Loucy (cell line): Measurements from ENCODE around the gene MAP7.

Experiments
- H2AFZ ChIP-seq: fragments of 200-600 bp; sonication (generic); 2 replicates; pipeline ENCODE4 v1.6.0; 2016; ENCODE audit warnings: antibody characterized with exemption, mild to moderate bottlenecking, low read length, moderate library complexity
- H3F3A ChIP-seq: fragments of 200-600 bp; 2 replicates; pipeline ENCODE4 v1.6.0; 2016; ENCODE audit warnings: antibody characterized with exemption, low read depth, mild to moderate bottlenecking
- H3K27me3 ChIP-seq: fragments of 200-600 bp; sonication (generic); 2 replicates; pipeline ENCODE4 v1.6.1; 2014; ENCODE audit warnings: low read length, mild to moderate bottlenecking; ENCODE audit not compliant: insufficient read depth, poor library complexity, severe bottlenecking
- H3K36me3 ChIP-seq: fragments of 200-600 bp; sonication (generic); 2 replicates; pipeline ENCODE4 v1.6.1; 2016; ENCODE audit warnings: low read length; ENCODE audit not compliant: insufficient read depth
- H3K4me1 ChIP-seq: fragments of 200-600 bp; sonication (generic); 2 replicates; pipeline ENCODE4 v1.5.1; 2014; ENCODE audit warnings: low read length, mild to moderate bottlenecking; ENCODE audit not compliant: insufficient read depth, poor library complexity, severe bottlenecking
- H3K4me2 ChIP-seq: fragments of 200-600 bp; sonication (generic); 2 replicates; pipeline ENCODE4 v1.6.0; 2014; ENCODE audit warnings: antibody characterized with exemption, low read length, low read depth, mild to moderate bottlenecking; ENCODE audit not compliant: poor library complexity, severe bottlenecking
- H3K4me3 ChIP-seq: fragments of 200-600 bp; sonication (generic); 2 replicates; pipeline ENCODE4 v1.5.1; 2014; ENCODE audit warnings: low read length, mild to moderate bottlenecking, mixed read lengths; ENCODE audit not compliant: poor library complexity, severe bottlenecking
- H3K79me2 ChIP-seq: fragments of 200-600 bp; sonication (generic); 2 replicates; pipeline ENCODE4 v1.6.1; 2014; ENCODE audit warnings: low read length; ENCODE audit not compliant: insufficient read depth
- H3K9ac ChIP-seq: fragments of 200-600 bp; sonication (generic); 2 replicates; pipeline ENCODE4 v1.6.0; 2014; ENCODE audit warnings: mild to moderate bottlenecking, low read depth, low read length, moderate library complexity; ENCODE audit not compliant: poor library complexity, severe bottlenecking
- H3K9me2 ChIP-seq: fragments of 200-600 bp; sonication (generic); replicated peaks from 2 replicates; pipeline ENCODE4 v1.6.1; 2016; ENCODE audit warnings: low read depth, low read length, mixed read lengths
- H3K9me3 ChIP-seq: fragments of 200-600 bp; sonication (generic); 2 replicates; pipeline ENCODE4 v1.6.1; 2014; ENCODE audit warnings: mild to moderate bottlenecking, antibody characterized with exemption, low read length, low read depth; ENCODE audit not compliant: insufficient read depth
- H4K20me1 ChIP-seq: fragments of 200-600 bp; sonication (generic); 2 replicates; pipeline ENCODE4 v1.6.0; 2014; ENCODE audit warnings: antibody characterized with exemption, low read length, mild to moderate bottlenecking; ENCODE audit not compliant: insufficient read depth, poor library complexity, severe bottlenecking
- CTCF ChIP-seq: fragments of 200-600 bp; sonication (generic); conservative IDR thresholded peaks from 2 replicates; pipeline ENCODE4 v1.5.1; 2014; ENCODE audit warnings: mild to moderate bottlenecking, antibody characterized with exemption, low read length
- EZH2phosphoT487 ChIP-seq: fragments of 200-600 bp; IDR thresholded peaks from 2 replicates; pipeline ENCODE4 v1.6.1; 2018; ENCODE audit warnings: antibody characterized with exemption, mild to moderate bottlenecking, moderate library complexity, borderline replicate concordance

The MAP7 gene

GRCh38 chr6:136582711-136583471, 32.7 kb upstream of the MAP7 start:
- peaks cover 35% of the 10 kb centered on the region for H3K27me3 ChIP-seq
- no peaks in the 10 kb centered on the region for H3F3A ChIP-seq
- H3K4me1 ChIP-seq, result no peaks in the 10 kb centered on the region
- no peak overlapping the region for H3K4me3 ChIP-seq
- H2AFZ ChIP-seq, result no peak overlapping the region
- H3K9ac ChIP-seq, result no peak overlapping the region
- H3K9me3 ChIP-seq, result no peaks in the 10 kb centered on the region
- no peaks in the 10 kb centered on the region for H3K9me2 ChIP-seq
- H4K20me1 ChIP-seq, result no peaks in the 10 kb centered on the region
- H3K4me2 ChIP-seq, result no peak overlapping the region
- H3K36me3 ChIP-seq, result no peaks in the 10 kb centered on the region
- peak; percentile 82 for TF ChIP-seq CTCF
- TF ChIP-seq EZH2phosphoT487, result no peak
- H3K79me2 ChIP-seq, result no peaks in the 10 kb centered on the region

GRCh38 chr6:136579800-136580199, 29.6 kb upstream of the MAP7 start:
- Histone ChIP-seq H3K4me3 (no peak overlapping the region), H3K9me3 (no peaks in the 10 kb centered on the region), H3K4me2 (no peak overlapping the region), H3K9ac (no peak overlapping the region), H3F3A (no peaks in the 10 kb centered on the region), H3K4me1 (no peaks in the 10 kb centered on the region), H2AFZ (no peak overlapping the region), H3K79me2 (no peaks in the 10 kb centered on the region), H3K9me2 (no peaks in the 10 kb centered on the region), H4K20me1 (no peaks in the 10 kb centered on the region), H3K36me3 (no peaks in the 10 kb centered on the region), H3K27me3 (peaks cover 59% of the 10 kb centered on the region)
- no peak for TF ChIP-seq EZH2phosphoT487
- TF ChIP-seq CTCF, result no peak

- Histone ChIP-seq H3K9ac (no peak overlapping the region), H3K27me3 (peaks cover 76% of the 10 kb centered on the region), H3F3A (no peaks in the 10 kb centered on the region), H3K36me3 (no peaks in the 10 kb centered on the region), H3K4me1 (no peaks in the 10 kb centered on the region), H3K79me2 (no peaks in the 10 kb centered on the region), H3K4me3 (no peak overlapping the region), H3K9me2 (no peaks in the 10 kb centered on the region), H3K4me2 (no peak overlapping the region), H3K9me3 (0 out of 2 replicates have a peak, but pooled peaks cover under 1% of the 10 kb centered on the region), H4K20me1 (no peaks in the 10 kb centered on the region), H2AFZ (no peak overlapping the region)
- TF ChIP-seq EZH2phosphoT487 (no peak), CTCF (no peak)
Measured at GRCh38 chr6:136576821-136577220, 26.6 kb upstream of the MAP7 start.
